OCI-LY3 (cell line): ENCODE measurements around the gene ZNF45.

ENCODE experiments used
- EZH2phosphoT487 ChIP-seq: fragments of 200-600 bp; shearing (Covaris generic); IDR thresholded peaks from 2 replicates; pipeline ENCODE4 v1.6.1; 2018; ENCODE audit warnings: antibody characterized with exemption, mixed run types, low read depth
- TF ChIP-seq, protein P1 (sequence below): fragments of 200-600, 300-600 bp; sonication (generic); IDR thresholded peaks from 2 replicates; pipeline ENCODE4 v1.5.1; 2014; ENCODE audit warnings: antibody characterized with exemption, low read length, low read depth

- TF ChIP-seq, protein P1, sequence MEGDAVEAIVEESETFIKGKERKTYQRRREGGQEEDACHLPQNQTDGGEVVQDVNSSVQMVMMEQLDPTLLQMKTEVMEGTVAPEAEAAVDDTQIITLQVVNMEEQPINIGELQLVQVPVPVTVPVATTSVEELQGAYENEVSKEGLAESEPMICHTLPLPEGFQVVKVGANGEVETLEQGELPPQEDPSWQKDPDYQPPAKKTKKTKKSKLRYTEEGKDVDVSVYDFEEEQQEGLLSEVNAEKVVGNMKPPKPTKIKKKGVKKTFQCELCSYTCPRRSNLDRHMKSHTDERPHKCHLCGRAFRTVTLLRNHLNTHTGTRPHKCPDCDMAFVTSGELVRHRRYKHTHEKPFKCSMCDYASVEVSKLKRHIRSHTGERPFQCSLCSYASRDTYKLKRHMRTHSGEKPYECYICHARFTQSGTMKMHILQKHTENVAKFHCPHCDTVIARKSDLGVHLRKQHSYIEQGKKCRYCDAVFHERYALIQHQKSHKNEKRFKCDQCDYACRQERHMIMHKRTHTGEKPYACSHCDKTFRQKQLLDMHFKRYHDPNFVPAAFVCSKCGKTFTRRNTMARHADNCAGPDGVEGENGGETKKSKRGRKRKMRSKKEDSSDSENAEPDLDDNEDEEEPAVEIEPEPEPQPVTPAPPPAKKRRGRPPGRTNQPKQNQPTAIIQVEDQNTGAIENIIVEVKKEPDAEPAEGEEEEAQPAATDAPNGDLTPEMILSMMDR: no peak
- TF ChIP-seq EZH2phosphoT487: no peak
Measured at GRCh38 chr19:43957891-43958290, 22.8 kb upstream of the ZNF45 start.
